ENCODE results near the gene KLHL26.
"Not testable (repeated sequence)": the region's sequence is repeated elsewhere in the genome, so short reads cannot be mapped to it uniquely, and the experiment has no call there.

Gene KLHL26

GRCh38 chr19:18595475-18595874 is 41.4 kb upstream of the KLHL26 start:
- H3K27ac ChIP-seq, result no peak overlapping the region
- TF ChIP-seq, protein P1, sequence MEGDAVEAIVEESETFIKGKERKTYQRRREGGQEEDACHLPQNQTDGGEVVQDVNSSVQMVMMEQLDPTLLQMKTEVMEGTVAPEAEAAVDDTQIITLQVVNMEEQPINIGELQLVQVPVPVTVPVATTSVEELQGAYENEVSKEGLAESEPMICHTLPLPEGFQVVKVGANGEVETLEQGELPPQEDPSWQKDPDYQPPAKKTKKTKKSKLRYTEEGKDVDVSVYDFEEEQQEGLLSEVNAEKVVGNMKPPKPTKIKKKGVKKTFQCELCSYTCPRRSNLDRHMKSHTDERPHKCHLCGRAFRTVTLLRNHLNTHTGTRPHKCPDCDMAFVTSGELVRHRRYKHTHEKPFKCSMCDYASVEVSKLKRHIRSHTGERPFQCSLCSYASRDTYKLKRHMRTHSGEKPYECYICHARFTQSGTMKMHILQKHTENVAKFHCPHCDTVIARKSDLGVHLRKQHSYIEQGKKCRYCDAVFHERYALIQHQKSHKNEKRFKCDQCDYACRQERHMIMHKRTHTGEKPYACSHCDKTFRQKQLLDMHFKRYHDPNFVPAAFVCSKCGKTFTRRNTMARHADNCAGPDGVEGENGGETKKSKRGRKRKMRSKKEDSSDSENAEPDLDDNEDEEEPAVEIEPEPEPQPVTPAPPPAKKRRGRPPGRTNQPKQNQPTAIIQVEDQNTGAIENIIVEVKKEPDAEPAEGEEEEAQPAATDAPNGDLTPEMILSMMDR (IDR thresholded peaks at IDR 0.05), result no peak
- no peak overlapping the region for H3K4me3 ChIP-seq
- no peak for DNase-seq (ENCODE audit: low spot score)

DNA sequence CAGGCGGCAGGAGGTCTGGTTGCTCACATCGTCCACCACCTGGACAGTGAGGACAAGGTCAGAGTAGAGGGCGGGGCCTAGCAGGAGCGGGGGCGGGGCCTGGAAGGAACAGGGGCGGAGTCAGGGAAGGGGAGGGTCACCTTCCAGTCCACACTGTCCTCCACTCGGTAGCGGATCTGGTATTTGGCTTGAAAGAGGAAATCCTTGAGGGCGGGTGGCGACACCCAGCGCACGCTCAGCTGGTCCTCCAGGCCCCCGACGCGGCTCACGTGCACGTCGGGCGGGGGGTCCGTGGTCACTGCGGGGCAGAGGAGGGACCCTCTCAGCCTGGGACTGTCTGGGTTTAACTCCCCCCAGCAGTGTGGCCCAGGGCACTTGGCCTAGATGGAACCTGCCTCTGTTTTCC is 40.1 kb upstream of the KLHL26 start:
- Histone ChIP-seq H3K4me3 (peak overlapping the region; percentile 16), H3K27ac (no peak overlapping the region)
- no peak for DNase-seq (ENCODE audit: low spot score)

GRCh38 chr19:18597809-18598660 is 38.8 kb upstream of the KLHL26 start:
- DNase-seq (ENCODE audit: low spot score), result no peak
- Histone ChIP-seq H3K27ac (no peak overlapping the region), H3K4me3 (no peak overlapping the region)
- TF ChIP-seq, protein P1 (IDR thresholded peaks at IDR 0.05), result no peak

More for the DNA sequence above, 40.1 kb upstream of the KLHL26 start:
- TF ChIP-seq, protein P1 (IDR thresholded peaks at IDR 0.05), result no peak

GRCh38 chr19:18599485-18599884 is 37.3 kb upstream of the KLHL26 start:
- DNase-seq (ENCODE audit: low spot score), result no peak

GRCh38 chr19:18600692-18601397 is 36.0 kb upstream of the KLHL26 start:
- H3K4me3 ChIP-seq; H3K27ac ChIP-seq; DNase-seq (ENCODE audit: low spot score): not testable (repeated sequence)

More at GRCh38 chr19:18599485-18599884, 37.3 kb upstream of the KLHL26 start:
- Histone ChIP-seq H3K27ac (no peak overlapping the region), H3K4me3 (no peak overlapping the region)
- TF ChIP-seq, protein P1 (IDR thresholded peaks at IDR 0.05), result no peak

GRCh38 chr19:18601875-18602274 is 35.0 kb upstream of the KLHL26 start:
- TF ChIP-seq, protein P1 (IDR thresholded peaks at IDR 0.05), result no peak
- no peak overlapping the region for H3K27ac ChIP-seq
- no peak for DNase-seq (ENCODE audit: low spot score)
- H3K4me3 ChIP-seq, result no peak overlapping the region

DNA sequence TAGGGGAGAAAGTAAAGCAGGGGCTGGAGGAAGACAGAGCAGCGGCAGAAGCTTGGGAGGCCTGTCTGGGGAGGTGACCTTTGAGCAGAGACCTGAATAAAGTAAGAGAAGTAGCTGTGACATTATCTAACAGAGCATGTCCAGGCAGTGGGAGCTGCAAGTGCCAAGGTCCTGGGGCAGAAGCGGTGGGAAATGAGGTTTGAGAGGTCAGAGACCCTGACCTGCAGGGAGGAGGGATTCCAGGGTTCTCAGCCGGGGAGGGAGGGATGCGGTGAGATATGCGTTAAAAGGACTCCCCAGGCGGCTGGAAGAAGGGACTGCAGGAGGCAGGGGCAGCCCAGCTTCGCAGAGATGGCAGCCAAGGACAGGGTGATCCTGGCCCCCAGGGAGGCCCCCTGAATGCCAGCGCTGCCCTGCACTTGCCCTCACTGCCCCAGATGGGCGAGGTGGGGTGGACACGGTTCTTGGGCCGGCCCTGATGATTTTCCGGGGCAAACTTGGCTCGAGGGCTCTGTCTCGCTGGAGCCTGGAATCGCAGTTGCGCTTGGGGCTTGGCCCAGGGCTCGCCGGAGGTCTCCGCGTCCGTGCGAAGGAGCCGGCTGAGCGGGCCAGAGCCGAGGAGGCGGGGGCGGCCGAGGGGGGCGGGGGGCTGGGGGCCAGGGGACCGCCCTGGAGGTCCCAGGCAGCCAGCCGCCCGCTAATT is 33.4 kb upstream of the KLHL26 start:
- H3K27ac ChIP-seq, result peak overlapping the region in 1 of 2 donors; percentile 76

More for the DNA sequence above, 33.4 kb upstream of the KLHL26 start:
- TF ChIP-seq, protein P1 (IDR thresholded peaks at IDR 0.05), result no peak
- DNase-seq (ENCODE audit: low spot score), result no peak
- H3K4me3 ChIP-seq, result peak overlapping the region; percentile 71
